GM19025 (cell line): ENCODE measurements around the gene CPNE2.

ENCODE experiments used
- ATAC-seq: cut with Tn5 transposase; IDR thresholded peaks from one replicate; pipeline ENCODE4 v1.9.1; 2021; ENCODE audit warnings: mild to moderate bottlenecking, low read depth, moderate library complexity; ENCODE audit not compliant: unreplicated experiment

Gene CPNE2

DNA sequence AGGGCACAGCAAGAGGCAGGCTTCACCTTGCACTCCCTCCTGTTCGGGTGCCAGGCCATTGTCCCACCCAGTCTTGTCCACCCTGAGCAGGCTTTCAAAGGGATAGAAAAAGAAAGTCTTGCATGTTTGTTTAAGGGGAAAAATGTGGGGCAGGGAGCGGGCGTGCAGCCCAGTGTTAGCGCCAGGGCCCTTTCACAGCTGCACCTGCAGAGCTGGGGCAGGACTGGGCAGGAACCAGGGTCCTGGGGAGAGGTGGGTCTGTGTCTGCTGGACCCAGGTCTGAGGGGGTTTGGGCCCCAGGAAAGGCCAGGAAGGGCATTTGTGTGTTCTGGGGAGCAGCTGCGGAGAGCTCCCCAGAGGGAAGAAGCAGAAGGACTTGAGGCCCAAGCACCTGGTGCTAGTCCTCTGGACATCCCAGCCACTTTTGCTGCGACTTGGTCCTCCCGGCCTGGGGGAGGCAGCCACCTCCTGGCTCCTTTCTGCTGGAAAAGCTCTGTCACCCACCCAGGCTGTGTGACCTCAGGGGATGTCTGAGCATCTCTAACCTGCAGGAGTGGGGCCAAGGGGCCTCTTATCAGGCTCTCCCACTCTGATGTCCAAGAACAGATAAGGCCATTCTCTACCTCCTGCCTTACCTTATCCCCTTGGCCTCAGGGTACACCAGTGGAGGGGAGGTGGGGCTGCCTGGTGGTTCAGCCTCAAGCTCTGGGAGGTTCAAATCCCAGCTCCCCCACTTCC, 48.7 kb downstream of the CPNE2 start:
- ATAC-seq = no peak

DNA sequence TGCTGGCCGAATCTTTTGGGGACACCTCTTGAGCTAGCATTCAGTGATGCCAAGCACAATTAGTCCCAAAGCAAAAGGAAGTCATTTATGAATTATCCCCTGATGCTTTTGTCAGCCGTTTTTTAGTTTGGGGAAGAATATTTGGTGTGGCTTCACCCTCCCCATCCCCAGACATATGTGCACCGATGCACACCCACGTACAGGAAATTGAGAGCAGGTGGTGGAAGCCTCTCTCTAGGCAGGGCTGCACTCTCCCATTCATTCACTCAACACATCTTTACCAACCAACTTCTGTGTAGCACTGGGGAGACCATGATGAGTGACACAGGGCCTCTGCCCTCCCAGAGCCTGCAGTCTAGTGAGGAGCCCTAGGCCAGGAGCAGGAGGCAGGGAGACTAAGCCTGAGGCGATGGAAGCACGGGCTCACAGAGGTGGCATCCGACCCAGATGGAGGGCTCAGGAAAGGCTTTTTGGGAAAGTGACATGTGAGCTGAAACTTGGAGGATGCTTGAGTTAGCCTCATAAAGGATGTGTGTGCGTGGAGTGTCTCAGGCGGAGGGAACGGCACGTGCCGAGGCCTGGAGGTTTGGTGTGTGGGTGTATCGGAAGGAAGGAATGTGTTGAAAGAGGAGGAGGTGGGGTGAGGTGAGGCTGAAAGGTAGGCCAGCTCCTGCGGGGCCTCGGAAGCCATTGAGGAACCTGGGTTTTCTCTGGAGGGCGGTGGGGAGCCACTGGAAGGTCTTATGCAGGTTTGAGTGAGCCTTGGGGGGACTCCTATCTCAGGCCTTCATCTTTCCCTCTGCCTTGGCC, 49.6 kb downstream of the CPNE2 start:
- ATAC-seq = no peak

GRCh38 chr16:57143149-57143921, 51.0 kb downstream of the CPNE2 start:
- ATAC-seq = no peak

DNA sequence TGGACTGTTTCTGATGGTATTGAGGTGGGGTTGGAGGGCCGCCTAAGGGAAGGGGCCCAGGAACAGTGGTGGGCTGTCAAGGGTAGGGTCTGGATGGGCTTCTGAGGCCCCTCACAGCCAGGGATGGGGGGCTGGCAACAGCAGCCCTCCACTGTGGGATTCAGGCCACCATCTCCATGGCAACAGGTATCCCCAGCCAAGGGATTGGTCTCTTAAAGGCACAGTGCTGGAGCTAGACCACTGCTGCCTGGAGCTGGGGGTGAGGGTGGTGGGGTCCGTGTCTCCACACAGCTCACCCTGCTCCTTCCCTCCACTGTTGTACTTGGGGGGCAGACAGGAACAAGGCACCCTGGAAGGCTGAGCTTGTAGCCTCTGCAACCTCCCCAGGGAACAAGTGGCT, 51.6 kb downstream of the CPNE2 start:
- no peak for ATAC-seq

DNA sequence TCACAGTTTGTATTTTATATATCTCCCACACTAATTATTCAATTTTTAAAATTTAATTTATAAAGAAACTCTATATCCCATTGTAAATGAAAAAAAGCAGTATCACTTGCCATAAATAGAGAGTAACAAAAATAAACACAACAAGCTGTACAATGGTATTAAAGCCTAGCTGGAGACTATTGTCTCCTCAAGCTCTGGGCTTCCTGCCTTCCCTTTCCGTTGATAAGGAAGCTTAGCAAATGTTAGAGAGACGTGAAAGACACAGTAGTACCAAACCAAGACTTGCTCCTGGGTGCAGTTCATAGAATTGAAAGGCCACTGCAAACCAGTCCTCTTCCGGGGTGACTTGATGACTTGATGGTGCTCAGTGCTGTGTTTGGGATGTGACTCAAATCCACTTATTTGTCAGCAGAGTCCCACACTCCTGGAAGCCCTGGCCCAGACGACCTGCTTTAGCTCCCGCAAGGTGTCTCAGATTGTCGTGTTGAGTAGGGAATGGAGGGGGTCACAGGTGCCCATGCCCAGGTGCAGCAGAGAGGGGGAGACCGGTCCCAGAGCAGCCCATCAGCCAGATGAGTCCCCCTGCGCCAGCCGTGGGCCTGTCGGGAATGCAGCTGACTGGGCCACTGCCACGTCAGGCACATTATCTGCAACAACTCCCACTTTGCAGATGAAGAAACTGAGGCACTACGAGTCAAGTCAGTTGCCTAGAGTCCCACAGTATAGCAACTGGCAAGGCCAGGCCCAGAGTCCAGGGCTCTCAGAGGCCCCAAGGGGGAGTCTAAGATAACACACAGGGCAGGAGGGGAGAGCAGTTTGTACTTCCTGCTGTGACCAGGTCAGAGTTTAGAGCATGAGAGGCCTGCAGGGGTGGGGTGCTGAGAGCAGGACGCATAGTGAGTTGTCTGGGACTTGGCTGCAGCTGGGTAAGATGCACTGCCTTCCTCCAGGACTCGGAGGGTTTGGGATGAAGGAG, 53.0 kb downstream of the CPNE2 start:
- no peak for ATAC-seq

DNA sequence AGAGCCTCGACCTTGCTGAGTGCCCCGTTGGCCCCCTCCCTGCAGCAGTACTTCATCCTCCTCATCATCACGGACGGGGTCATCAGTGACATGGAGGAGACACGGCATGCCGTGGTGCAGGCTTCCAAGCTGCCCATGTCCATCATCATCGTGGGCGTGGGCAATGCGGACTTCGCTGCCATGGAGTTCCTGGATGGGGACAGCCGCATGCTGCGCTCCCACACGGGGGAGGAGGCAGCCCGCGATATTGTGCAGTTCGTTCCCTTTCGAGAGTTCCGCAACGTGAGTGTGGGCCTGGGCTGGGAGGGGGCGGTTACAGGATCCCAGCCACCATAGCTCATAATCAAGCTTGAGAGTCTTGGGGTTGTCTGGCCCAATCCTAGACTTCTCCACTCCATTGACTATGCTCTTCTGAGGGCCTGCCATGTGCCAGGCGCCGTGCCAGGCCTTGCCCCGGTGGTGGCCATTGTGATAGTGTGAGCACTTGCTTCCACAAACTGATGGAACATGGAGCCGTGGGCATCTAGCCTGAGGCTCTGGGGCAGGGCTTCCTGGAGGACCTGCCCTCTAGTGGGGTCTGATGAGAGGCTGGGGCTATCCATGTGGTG, 53.8 kb downstream of the CPNE2 start:
- ATAC-seq = no peak

DNA sequence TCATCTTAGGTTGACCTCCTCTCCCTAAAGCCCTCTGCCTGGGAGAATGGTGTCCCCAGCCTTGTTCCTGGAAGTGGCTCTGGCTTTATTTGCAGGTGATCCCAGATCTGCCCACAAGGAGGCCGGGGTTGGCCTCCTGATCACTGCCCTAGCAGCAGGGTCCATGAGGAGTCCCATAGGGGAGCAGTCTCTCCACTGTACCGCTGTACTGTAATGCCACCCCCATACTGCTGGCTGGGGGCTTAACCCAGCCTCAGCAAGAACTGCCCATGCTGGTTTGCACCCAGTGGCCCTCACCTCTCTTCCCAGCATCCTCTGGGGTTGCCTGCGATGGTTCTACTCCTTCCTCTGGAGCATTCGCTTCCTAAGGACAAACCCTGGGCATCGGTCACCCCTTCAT, 54.4 kb downstream of the CPNE2 start:
- ATAC-seq = no peak

DNA sequence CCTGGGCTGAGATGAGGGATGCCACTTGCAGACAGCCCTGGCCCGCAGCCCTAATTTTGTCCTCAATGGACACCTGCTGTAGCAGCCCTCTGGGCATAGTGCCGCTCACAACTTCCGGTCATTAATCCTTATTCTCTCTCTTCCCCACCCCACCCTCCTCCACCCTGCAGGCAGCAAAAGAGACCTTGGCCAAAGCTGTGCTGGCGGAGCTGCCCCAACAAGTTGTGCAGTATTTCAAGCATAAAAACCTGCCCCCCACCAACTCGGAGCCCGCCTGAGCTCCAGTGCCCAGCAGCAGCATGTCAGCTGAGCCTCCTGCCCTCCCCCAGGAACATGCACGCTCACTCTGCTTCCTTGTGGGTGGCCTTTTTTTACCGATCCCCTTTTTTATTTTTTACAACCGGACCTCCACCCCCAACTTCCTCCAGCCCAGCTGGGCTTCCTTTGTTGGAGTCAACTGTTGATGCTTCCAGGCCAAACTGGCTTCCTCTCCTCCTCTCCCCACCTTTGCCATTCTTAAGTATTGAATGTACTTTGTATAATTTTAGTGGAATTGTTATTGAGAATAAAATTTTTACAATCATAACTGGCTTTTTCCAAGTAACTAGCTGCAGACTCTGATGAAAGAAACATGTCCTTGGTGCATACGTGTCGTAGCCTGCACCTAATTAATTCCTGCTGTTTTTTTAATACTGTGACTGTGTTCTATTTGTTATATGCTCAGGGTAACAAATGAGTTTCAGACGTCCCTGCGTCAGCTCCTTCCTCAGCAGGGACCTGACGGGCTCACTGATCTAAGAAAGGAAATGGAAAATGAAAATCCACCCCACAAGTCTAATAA, 55.2 kb downstream of the CPNE2 start:
- no peak for ATAC-seq

GRCh38 chr16:57148481-57148880, 56.1 kb downstream of the CPNE2 start:
- ATAC-seq = no peak

GRCh38 chr16:57149391-57149790, 57.0 kb downstream of the CPNE2 start:
- ATAC-seq = no peak

DNA sequence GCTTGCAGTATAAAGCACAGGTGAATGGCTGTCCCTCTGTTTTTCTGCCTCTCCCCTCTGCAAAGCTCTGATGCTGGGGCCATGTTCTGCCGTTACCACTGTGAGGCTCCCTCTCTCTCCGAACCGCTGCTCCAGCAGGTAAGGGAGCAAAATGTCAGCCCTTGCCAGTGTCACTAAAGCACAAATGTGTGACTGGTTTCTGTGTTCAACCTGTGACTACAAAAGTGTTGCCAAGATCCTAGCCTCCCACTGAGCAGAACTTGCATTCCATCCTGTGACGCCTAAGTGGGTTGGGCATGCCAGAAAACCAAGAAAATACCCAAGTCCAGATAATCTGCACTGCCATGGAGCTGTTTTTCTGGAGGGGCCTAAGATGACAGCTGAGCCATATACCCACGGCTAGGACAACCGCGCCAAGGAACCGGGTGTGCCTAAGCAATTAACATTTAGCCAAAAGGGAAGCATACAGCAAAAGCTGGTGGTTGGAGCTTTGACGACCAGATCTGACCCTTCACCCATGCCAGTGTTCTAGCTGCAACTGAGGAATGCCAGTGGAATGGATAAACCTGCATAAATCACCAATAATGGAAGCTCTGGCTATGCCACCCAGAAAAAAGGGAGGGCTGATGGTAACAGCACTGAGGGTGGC, 58.4 kb downstream of the CPNE2 start:
- ATAC-seq = no peak

DNA sequence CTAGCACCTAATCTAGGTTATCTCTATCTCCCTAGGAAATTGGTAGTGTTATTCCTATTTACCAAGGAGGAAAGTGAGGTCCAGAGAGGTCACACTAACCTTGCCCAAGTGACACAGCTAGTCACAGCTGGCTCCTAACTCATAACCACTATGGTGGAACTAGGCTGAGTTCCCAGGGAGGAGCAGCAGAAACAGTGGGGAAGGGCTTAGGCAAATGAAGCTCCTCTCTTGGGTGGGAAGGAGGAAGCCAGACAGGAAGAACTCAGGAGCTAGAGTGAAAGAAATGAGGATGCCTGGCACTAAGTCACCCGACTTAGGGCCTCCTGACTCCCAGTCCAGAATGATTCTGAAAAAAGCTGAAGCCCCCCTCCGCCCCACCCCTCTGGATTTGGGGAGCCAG, 59.0 kb downstream of the CPNE2 start:
- no peak for ATAC-seq

- no peak for ATAC-seq
Measured at GRCh38 chr16:57152096-57153093, 60.0 kb downstream of the CPNE2 start.

DNA sequence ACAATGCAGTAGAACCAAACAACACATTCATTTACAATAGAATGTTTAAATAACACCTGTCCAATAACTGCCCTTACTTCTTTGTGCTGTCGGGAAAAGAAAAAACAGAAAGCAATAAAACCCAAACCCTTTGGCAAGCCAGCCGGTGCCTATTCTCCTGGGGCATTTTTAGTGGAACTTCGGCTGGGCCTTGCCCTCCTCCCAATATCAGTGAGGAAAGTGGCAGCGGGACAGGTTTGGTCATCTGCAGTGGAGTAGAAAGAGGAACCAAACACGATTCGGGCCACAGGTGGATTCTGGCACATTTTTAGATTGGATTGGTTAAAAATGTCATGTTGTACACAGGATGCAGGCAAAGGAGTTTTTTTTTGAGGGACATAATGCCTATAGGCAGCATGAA, 61.5 kb downstream of the CPNE2 start:
- ATAC-seq = no peak

- no peak for ATAC-seq
Measured at GRCh38 chr16:57155702-57156350, 63.4 kb downstream of the CPNE2 start.

DNA sequence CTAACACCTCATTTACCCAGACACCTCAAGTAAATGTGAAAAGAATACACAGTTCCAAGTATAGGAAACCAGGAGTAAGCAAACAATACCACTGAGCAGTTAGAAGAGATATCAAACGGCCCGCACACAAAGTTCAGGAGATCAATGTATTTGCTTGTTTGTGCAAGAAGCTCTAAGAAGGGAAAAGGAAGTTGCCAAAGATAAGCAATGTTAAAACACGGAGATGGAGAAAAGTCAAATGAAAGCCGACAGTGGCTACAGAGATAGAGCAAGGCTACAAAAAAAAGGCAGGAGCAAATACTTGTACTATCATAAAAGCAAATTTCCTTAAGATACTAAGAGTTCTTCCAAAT, 63.9 kb downstream of the CPNE2 start:
- ATAC-seq = no peak

- ATAC-seq = no peak
Measured at GRCh38 chr16:57157533-57157932, 65.2 kb downstream of the CPNE2 start.
